ENCODE data around the gene NCAN. TPM values are rescaled to one million over a fixed set of nuclear protein-coding genes. Genes with fewer than 3 reads are reported as not detected.

Gene NCAN
- total and polyA plus RNA-seq, 2 of the 13 experiments (the other 11 are each of a cell fraction or from before 2014, with no cell fraction given) = not detected

DNA sequence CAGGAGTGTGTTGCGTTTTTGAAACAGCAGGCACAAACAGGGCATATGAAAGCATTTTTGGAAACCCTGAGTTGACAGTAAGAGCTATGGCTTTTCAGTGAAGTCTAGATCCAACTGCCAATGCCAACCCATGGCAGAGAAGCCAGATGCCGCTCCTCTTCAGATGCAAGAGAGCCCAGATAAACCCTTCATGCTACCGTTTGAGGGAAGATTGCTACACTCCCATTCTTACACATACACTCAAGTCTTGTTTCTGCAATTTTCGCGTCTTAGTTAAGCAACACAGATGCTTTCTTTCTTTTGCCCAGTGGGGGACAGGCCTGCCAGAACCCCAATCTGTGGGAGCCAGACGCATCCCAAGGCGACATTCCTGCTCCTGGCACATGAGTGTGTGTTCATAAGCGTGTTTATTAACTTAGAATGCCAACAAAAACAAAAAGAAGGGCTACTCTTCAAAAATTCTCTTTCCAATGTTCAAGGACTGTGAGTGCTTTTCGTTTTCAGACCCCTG, 30.2 kb upstream of the NCAN start:
- Histone ChIP-seq H3K27ac (ENCODE audit: extremely low read length, insufficient read depth, low read length) (no peak overlapping the region), H3K36me3 (replicated peaks in 1 of 2; ENCODE audit: control insufficient read depth in 1 of 2, insufficient read depth in 2 of 2, low read length in 2 of 2) (peaks cover 3 to 10% of the 10 kb centered on the region in 2 experiments; a peak in 2 of 5 replicates), H3K9ac (ENCODE audit: insufficient read depth, low read depth, low read length) (no peak overlapping the region), H3K79me2 (ENCODE audit: insufficient read depth, low read length) (no peaks in the 10 kb centered on the region), H2AFZ (ENCODE audit: low read length) (no peak overlapping the region), H3K9me3 (ENCODE audit: low read length) (no peaks in the 10 kb centered on the region), H3K4me2 (ENCODE audit: low read depth, low read length) (no peak overlapping the region), H4K20me1 (ENCODE audit: insufficient read depth, low read length) (no peaks in the 10 kb centered on the region), H3K27me3 (ENCODE audit: control insufficient read depth in 1 of 2, insufficient read depth in 2 of 2, low read length in 2 of 2) (no peaks in the 10 kb centered on the region), H3K4me3 (replicated peaks in 1 of 3; ENCODE audit: insufficient read depth in 1 of 3, low read depth in 2 of 3, low read length in 3 of 3) (no peak overlapping the region), H3K4me1 (ENCODE audit: insufficient read depth, low read length) (no peaks in the 10 kb centered on the region)
- ATAC-seq (no peak), FAIRE-seq (no peak), DNase-seq (ENCODE audit: low spot score) (no peak)
- in situ Hi-C loops (cut with HindIII; ENCODE audit: extremely low pct_ligation_motif_present, low pct_unique_long_range_greater_than_20kb) = no loop called here
- 96% methylated on average over 9 of the region's 9 CpGs for WGBS (ENCODE audit: low lambda C conversion rate)
- intact Hi-C loops (cut with micrococcal nuclease; ENCODE audit: unreplicated experiment) = no loop called here
- TF ChIP-seq SMARCC2 (IDR thresholded peaks at IDR 0.05) (no peak), SP4 (CRISPR knock-in tag; IDR thresholded peaks at IDR 0.05) (no peak)
- CTCF ChIA-PET (ENCODE audit: low intra/inter-chr PET ratio, low total read pairs) = no interaction called here
- POLR2A ChIA-PET = no interaction called here
- BruUV-seq (replicated peaks) = no TSS peak

- no peak overlapping the region for H3K4me2 ChIP-seq (ENCODE audit: low read depth, low read length)
- BruUV-seq (replicated peaks) = no TSS peak
- ATAC-seq = peak; percentile 98
- CTCF ChIA-PET (ENCODE audit: low intra/inter-chr PET ratio, low total read pairs) = interaction anchor here (1.4 to 2.9 kb wide), 2 partner anchors 39 to 156 kb away, joined by 3 to 16 read pairs; no protein-coding TSS in a partner anchor
- POLR2A ChIA-PET = interaction anchor here (1.2 kb wide), 1 partner anchor 17 kb away, joined by 3 read pairs; the partner anchor contains the start of gene NR2C2AP
- no peak for FAIRE-seq
- in situ Hi-C loops (cut with HindIII; ENCODE audit: extremely low pct_ligation_motif_present, low pct_unique_long_range_greater_than_20kb) (no loop called here), intact Hi-C loops (cut with micrococcal nuclease; ENCODE audit: unreplicated experiment) (loop anchor here (1.0 kb wide), 1 partner anchor 39 kb away; no protein-coding TSS in a partner anchor)
- H4K20me1 ChIP-seq (ENCODE audit: insufficient read depth, low read length) = no peaks in the 10 kb centered on the region
- no peaks in the 10 kb centered on the region for H3K27me3 ChIP-seq (ENCODE audit: control insufficient read depth in 1 of 2, insufficient read depth in 2 of 2, low read length in 2 of 2)
- no peak overlapping the region for H3K9ac ChIP-seq (ENCODE audit: insufficient read depth, low read depth, low read length)
- H3K9me3 ChIP-seq (ENCODE audit: low read length) = no peaks in the 10 kb centered on the region
- no peak overlapping the region for H3K27ac ChIP-seq (ENCODE audit: extremely low read length, insufficient read depth, low read length)
- no peak overlapping the region for H3K4me3 ChIP-seq (replicated peaks in 1 of 3; ENCODE audit: insufficient read depth in 1 of 3, low read depth in 2 of 3, low read length in 3 of 3)
- peak; percentile 68 for DNase-seq (ENCODE audit: low spot score)
- H2AFZ ChIP-seq (ENCODE audit: low read length) = no peak overlapping the region
- peaks cover 5% of the 10 kb centered on the region for H3K79me2 ChIP-seq (ENCODE audit: insufficient read depth, low read length)
- H3K4me1 ChIP-seq (ENCODE audit: insufficient read depth, low read length) = peaks cover 14% of the 10 kb centered on the region
- peaks cover 1 to 10% of the 10 kb centered on the region in 2 experiments; a peak in 3 of 5 replicates for H3K36me3 ChIP-seq (replicated peaks in 1 of 2; ENCODE audit: control insufficient read depth in 1 of 2, insufficient read depth in 2 of 2, low read length in 2 of 2)
- WGBS (ENCODE audit: low lambda C conversion rate) = 67% methylated on average over 3 of the region's 9 CpGs
- TF ChIP-seq, protein P1, sequence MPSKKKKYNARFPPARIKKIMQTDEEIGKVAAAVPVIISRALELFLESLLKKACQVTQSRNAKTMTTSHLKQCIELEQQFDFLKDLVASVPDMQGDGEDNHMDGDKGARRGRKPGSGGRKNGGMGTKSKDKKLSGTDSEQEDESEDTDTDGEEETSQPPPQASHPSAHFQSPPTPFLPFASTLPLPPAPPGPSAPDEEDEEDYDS (CRISPR knock-in tag; IDR thresholded peaks at IDR 0.05) = no peak
- TF ChIP-seq ZFP36 (IDR thresholded peaks at IDR 0.05; ENCODE audit: borderline replicate concordance, low read depth, low read length, partially characterized antibody) (no peak), CCAR2 (optimal IDR thresholded peaks at IDR 0.05; ENCODE audit: low read depth, low read length) (no peak), ZNF451 (CRISPR knock-in tag; IDR thresholded peaks at IDR 0.05) (no peak), ZFX (CRISPR knock-in tag; IDR thresholded peaks at IDR 0.05; ENCODE audit: low read depth) (peak; percentile 43; the same call in 1 of the 2 replicates), ZNF30 (CRISPR knock-in tag; IDR thresholded peaks at IDR 0.05) (no peak)
- TF ChIP-seq, protein P2, sequence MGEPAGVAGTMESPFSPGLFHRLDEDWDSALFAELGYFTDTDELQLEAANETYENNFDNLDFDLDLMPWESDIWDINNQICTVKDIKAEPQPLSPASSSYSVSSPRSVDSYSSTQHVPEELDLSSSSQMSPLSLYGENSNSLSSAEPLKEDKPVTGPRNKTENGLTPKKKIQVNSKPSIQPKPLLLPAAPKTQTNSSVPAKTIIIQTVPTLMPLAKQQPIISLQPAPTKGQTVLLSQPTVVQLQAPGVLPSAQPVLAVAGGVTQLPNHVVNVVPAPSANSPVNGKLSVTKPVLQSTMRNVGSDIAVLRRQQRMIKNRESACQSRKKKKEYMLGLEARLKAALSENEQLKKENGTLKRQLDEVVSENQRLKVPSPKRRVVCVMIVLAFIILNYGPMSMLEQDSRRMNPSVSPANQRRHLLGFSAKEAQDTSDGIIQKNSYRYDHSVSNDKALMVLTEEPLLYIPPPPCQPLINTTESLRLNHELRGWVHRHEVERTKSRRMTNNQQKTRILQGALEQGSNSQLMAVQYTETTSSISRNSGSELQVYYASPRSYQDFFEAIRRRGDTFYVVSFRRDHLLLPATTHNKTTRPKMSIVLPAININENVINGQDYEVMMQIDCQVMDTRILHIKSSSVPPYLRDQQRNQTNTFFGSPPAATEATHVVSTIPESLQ (CRISPR knock-in tag; conservative IDR thresholded peaks at IDR 0.05) = no peak
- TF ChIP-seq, protein P3, sequence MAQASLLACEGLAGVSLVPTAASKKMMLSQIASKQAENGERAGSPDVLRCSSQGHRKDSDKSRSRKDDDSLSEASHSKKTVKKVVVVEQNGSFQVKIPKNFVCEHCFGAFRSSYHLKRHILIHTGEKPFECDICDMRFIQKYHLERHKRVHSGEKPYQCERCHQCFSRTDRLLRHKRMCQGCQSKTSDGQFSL (CRISPR knock-in tag; IDR thresholded peaks at IDR 0.05) = peak; percentile 82; the same call in 1 of the 2 replicates
- TF ChIP-seq, protein P4, sequence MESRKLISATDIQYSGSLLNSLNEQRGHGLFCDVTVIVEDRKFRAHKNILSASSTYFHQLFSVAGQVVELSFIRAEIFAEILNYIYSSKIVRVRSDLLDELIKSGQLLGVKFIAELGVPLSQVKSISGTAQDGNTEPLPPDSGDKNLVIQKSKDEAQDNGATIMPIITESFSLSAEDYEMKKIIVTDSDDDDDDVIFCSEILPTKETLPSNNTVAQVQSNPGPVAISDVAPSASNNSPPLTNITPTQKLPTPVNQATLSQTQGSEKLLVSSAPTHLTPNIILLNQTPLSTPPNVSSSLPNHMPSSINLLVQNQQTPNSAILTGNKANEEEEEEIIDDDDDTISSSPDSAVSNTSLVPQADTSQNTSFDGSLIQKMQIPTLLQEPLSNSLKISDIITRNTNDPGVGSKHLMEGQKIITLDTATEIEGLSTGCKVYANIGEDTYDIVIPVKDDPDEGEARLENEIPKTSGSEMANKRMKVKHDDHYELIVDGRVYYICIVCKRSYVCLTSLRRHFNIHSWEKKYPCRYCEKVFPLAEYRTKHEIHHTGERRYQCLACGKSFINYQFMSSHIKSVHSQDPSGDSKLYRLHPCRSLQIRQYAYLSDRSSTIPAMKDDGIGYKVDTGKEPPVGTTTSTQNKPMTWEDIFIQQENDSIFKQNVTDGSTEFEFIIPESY (CRISPR knock-in tag; IDR thresholded peaks at IDR 0.05) = peak; percentile 97
These were observed 25.7 kb upstream of the NCAN start for GRCh38 chr19:19185853-19186740.

Measured in HepG2 (cell line).